Sigmoid colon (tissue), 7 donors: ENCODE results near the gene HOXA6. TPM values are rescaled to one million over a fixed set of nuclear protein-coding genes. Genes with fewer than 3 reads are reported as not detected.

Experiments
- DNase-seq: peaks from one replicate; pipeline ENCODE4 v3.0.0-alpha.2; 2019
- H3K27ac ChIP-seq, 4 donors: fragments of 200-600 bp; sonication (generic); one replicate each; pipeline ENCODE4 v1.5.1; 2016 to 2019; ENCODE audit warnings: mild to moderate bottlenecking in 1 of 4
- H3K27me3 ChIP-seq, 3 donors: fragments of 200-600 bp; sonication (generic); one replicate each; pipeline ENCODE4 v1.5.1; 2019; ENCODE audit warnings: mild to moderate bottlenecking in 1 of 3
- H3K36me3 ChIP-seq, 4 donors: fragments of 200-600 bp; sonication (generic); one replicate each; pipeline ENCODE4 v1.5.1; 2016 to 2019
- H3K4me1 ChIP-seq, 4 donors: fragments of 200-600 bp; sonication (generic); one replicate each; pipeline ENCODE4 v1.5.1; 2017 to 2019
- H3K4me3 ChIP-seq, 4 donors: fragments of 200-600 bp; sonication (generic); one replicate each; pipeline ENCODE4 v1.5.1; 2017 to 2019; ENCODE audit warnings: mild to moderate bottlenecking in 2 of 4, moderate library complexity in 1 of 4
- H3K9me3 ChIP-seq, 4 donors: fragments of 200-600 bp in 3 of 4; sonication (generic) in 3 of 4; one replicate each; pipeline versions ENCODE4 v1.5.1 to v1.6.1; 2013 to 2019
- CTCF ChIP-seq, 4 experiments: fragments of 450-650 bp in 3 of 4; fragments of 200-600 bp in 1 of 4; IDR thresholded peaks; one replicate each; pipeline ENCODE4 v1.5.1; 2016 to 2019; ENCODE audit warnings: antibody characterized with exemption in 4 of 4, mild to moderate bottlenecking in 3 of 4, moderate library complexity in 2 of 4
- EP300 ChIP-seq, 4 donors: sonication (generic); formaldehyde crosslinking; IDR thresholded peaks; one replicate each; pipeline ENCODE4 v1.6.1; 2017; ENCODE audit warnings: antibody characterized with exemption in 4 of 4
- POLR2A ChIP-seq, 2 donors: fragments of 450-650 bp; IDR thresholded peaks; one replicate each; pipeline ENCODE4 v1.6.1; 2016; ENCODE audit warnings: antibody characterized with exemption in 2 of 2, mild to moderate bottlenecking in 2 of 2, moderate library complexity in 2 of 2
- POLR2AphosphoS5 ChIP-seq, 4 donors: sonication (generic); formaldehyde crosslinking; IDR thresholded peaks; one replicate each; pipeline ENCODE4 v1.6.1; 2017; ENCODE audit warnings: antibody characterized with exemption in 4 of 4
- WGBS, 2 donors: extraction: QIAGEN DNeasy Blood & Tissue Kit; methylation state at CpG; one replicate each; pipeline ENCODE4 v1.1.7; 2013; 5-methylcytosine and 5-hydroxymethylcytosine counted together
- intact Hi-C: fragments of 100-400 bp; cut with DNase I; formaldehyde crosslinking; loops from one replicate; pipeline ENCODE4 v1.15.1; 2023
- polyA plus RNA-seq, 3 donors: library from polyadenylated mRNA; stranded (reverse); fragments of 200-250 nt; gene quantifications; one replicate each; pipeline ENCODE4 v1.2.3, GENCODE V29; 2013
- total RNA-seq, 4 donors: library from RNA; depleted of rRNA; stranded (reverse); fragments of >200 nt; gene quantifications; one replicate each; pipeline ENCODE4 v1.1.0, GENCODE V29; 2016
- donor health status: healthy with polysubstance abuse.
- donor health status: Bipolar disorder and iron deficiency.
- donor health status: healthy.

HOXA6 gene
- total and polyA plus RNA-seq, 7 donors, result 1.6 to 10.0 (median 4.5) TPM; not detected in 1

- Histone ChIP-seq H3K27me3 (no peaks in the 10 kb centered on the region), H3K27ac (peak overlapping the region in 3 of 4 donors; percentile 97 to 98 (median 98))
- DNase-seq, result peak; percentile 94
These were observed 13.1 kb upstream of the HOXA6 start for GRCh38 chr7:27160546-27161213.

GRCh38 chr7:27160145-27160545, 12.6 kb upstream of the HOXA6 start:
- peak overlapping the region in 3 of 4 donors; percentile 97 to 98 (median 98) for H3K27ac ChIP-seq
- no peak for TF ChIP-seq POLR2AphosphoS5 (IDR thresholded peaks at IDR 0.05)
- TF ChIP-seq CTCF (IDR thresholded peaks at IDR 0.05), result no peak
- TF ChIP-seq POLR2A (IDR thresholded peaks at IDR 0.05), result no peak
- TF ChIP-seq EP300 (IDR thresholded peaks at IDR 0.05), result no peak
- H3K4me1 ChIP-seq, result peaks cover 0 to 50% (median 44%) of the 10 kb centered on the region in 4 donors
- intact Hi-C loops, result loop anchor here (2.0 kb wide), 2 partner anchors 473 to 959 kb away; partner anchors contain the start of genes CBX3 and HNRNPA2B1
- 6 to 23% methylated on average over 23 of the region's 23 CpGs for WGBS, 2 donors
- no peaks in the 10 kb centered on the region for H3K9me3 ChIP-seq
- no peaks in the 10 kb centered on the region for H3K27me3 ChIP-seq
- peak overlapping the region in 3 of 4 donors; percentile 80 to 85 (median 83) for H3K4me3 ChIP-seq
- peak; percentile 69 for DNase-seq
- H3K36me3 ChIP-seq, result no peaks in the 10 kb centered on the region

More at GRCh38 chr7:27160546-27161213, 13.1 kb upstream of the HOXA6 start:
- peak; percentile 98 to 100 (median 99) for TF ChIP-seq CTCF (IDR thresholded peaks at IDR 0.05)
- peak in 1 of 4 donors; percentile 38 for TF ChIP-seq POLR2AphosphoS5 (IDR thresholded peaks at IDR 0.05)
- no peak for TF ChIP-seq POLR2A (IDR thresholded peaks at IDR 0.05)
- no peak for TF ChIP-seq EP300 (IDR thresholded peaks at IDR 0.05)
- no peaks in the 10 kb centered on the region for H3K36me3 ChIP-seq
- 1 to 2% methylated on average over 54 of the region's 54 CpGs for WGBS, 2 donors
- intact Hi-C loops, result loop anchor here (1.0 to 2.0 kb wide), 3 partner anchors 474 to 960 kb away; partner anchors contain the start of genes CBX3 and HNRNPA2B1
- no peaks in the 10 kb centered on the region for H3K9me3 ChIP-seq
- H3K4me1 ChIP-seq, result peaks cover 0 to 44% (median 40%) of the 10 kb centered on the region in 4 donors
- H3K4me3 ChIP-seq, result peak overlapping the region; percentile 38 to 85 (median 82)

- intact Hi-C loops, result loop anchor here (2.0 to 5.0 kb wide), 4 partner anchors 302 to 1207 kb away; partner anchors contain the start of genes CBX3 and HNRNPA2B1
- no peak overlapping the region for H3K27ac ChIP-seq
- H3K27me3 ChIP-seq, result no peaks in the 10 kb centered on the region
- DNase-seq, result peak; percentile 63
- WGBS, 2 donors, result 15 to 43% methylated on average over 27 of the region's 27 CpGs
- H3K4me1 ChIP-seq, result peaks cover 0 to 54% (median 50%) of the 10 kb centered on the region in 4 donors
- no peak overlapping the region for H3K4me3 ChIP-seq
- TF ChIP-seq POLR2A (IDR thresholded peaks at IDR 0.05) (no peak), EP300 (IDR thresholded peaks at IDR 0.05) (no peak), CTCF (IDR thresholded peaks at IDR 0.05) (no peak), POLR2AphosphoS5 (IDR thresholded peaks at IDR 0.05) (no peak)
- H3K36me3 ChIP-seq, result no peaks in the 10 kb centered on the region
- H3K9me3 ChIP-seq, result no peaks in the 10 kb centered on the region
These were observed 11.9 kb upstream of the HOXA6 start for GRCh38 chr7:27159266-27160144.

- Histone ChIP-seq H3K27ac (no peak overlapping the region), H3K4me3 (no peak overlapping the region), H3K36me3 (no peaks in the 10 kb centered on the region), H3K9me3 (no peaks in the 10 kb centered on the region), H3K27me3 (no peaks in the 10 kb centered on the region), H3K4me1 (peaks cover 0 to 58% (median 49%) of the 10 kb centered on the region in 4 donors)
- intact Hi-C loops, result loop anchor here (5.0 kb wide), 2 partner anchors 301 to 1206 kb away; no protein-coding TSS in a partner anchor
- 11 to 35% methylated on average over 35 of the region's 35 CpGs for WGBS, 2 donors
- TF ChIP-seq EP300 (IDR thresholded peaks at IDR 0.05) (no peak), POLR2A (IDR thresholded peaks at IDR 0.05) (no peak), CTCF (IDR thresholded peaks at IDR 0.05) (no peak), POLR2AphosphoS5 (IDR thresholded peaks at IDR 0.05) (no peak)
- peak; percentile 64 for DNase-seq
These were observed 11.1 kb upstream of the HOXA6 start for GRCh38 chr7:27158436-27159265.
